NCI-H524 treated with DMSO at 0.1 percent for 48 hours (cell line): Measurements from ENCODE around the gene CPA1.

Source experiments
- DNase-seq: peaks from one replicate; lab custom pipeline; 2025; lab: John Stamatoyannopoulos, UW

Gene CPA1

DNA sequence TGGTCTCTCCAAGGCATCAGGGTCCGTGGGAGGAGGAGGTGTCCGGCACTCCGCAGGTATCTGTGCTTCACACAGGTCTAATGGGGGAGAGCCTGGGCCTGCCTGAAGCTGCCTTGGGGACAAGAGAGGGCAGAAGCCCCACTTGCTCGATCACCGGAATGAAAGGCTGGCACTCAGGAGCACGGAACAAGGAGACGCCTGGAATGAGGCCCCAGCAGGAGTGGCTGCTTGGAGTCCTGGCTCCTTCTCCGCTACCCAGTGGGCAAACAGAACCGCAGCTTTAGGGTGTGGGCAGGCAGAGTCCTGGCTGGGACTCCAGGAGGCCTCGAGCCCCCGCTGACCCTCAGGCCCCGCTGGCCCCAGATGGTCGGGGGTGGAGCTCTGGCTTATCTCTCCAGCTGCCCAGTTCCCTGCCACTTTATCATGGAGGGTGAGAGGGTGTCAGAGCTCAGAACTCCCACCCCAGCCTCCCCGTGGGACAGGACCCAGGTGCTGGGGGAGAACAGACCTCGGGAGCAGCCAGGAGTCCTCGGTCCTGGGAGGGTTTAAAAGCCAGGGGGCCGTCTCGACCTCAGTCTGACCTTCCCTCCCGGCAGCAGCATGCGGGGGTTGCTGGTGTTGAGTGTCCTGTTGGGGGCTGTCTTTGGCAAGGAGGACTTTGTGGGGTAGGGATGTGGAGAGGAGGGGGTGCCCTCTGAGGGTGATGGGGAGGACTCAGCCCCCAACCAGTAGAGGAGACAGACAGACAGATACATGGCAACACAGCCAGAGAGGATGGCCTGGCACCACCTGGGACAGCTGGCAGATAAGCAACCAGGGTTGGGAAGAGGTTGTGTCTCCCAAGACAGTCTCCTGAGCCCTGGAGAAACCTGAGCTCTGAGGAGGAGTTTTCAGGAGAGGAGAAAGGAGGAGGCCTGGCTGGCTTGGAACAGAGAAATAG, at the start of gene CPA1:
TSS of gene CPA1 (plus strand) at position 574 of the 940 bp plus-strand sequence. CDS start at position 601, 27 bp downstream.
- DNase-seq, result no peak

DNA sequence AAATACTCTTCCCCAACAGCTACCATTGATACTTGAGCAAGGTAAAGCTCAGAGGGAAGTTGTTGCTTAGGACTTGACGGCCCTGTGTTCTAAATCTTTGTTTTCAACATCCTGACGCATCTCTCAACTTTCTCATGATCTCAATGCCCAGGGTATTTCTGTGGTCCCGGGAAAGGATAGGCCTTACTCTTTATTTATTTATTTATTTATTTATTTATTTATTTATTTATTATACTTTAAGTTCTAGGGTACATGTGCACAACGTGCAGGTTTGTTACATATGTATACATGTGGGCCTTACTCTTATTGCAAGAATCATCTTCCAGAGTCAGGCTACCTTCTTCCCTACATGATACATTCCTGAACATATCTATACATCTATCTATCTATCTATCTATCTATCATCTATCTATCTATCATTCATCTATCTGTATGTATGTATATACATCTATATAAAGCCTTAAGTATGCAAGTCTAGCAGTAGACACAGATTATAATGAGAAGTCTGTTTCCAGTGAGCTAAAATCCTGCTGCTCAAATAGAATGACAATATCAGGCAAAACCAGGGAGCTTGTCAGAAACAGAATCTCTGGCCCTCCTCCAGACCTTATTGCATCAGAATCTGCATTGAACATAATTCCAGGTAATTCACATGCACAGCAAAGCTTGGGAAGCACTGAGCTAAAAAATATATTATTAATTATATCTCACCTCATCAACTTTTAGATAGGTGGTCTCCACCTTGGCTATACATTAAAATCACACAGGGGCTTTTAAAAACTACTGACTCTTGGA, 47.8 kb upstream of the CPA1 start:
- no peak for DNase-seq

- no peak for DNase-seq
These were observed 46.5 kb upstream of the CPA1 start for GRCh38 chr7:130333832-130334231.

DNA sequence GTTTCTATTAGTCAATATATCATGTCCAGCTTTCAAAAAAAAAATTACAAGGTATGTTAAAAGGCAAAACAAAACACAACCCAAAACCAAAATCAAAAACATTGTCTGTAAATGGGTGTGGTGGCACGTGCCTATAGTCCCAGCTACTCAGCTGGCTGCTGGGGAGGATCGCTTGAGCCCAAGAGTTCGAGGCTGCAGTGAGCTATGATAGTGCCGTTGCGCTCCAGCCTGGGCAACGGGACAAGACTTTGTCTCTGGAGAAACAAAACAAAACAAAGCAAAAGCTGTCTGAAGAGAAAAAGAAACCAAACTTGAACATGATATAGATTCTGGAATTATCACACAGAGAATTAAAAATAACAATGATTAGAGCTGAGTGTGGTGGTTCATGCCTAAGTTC, 46.0 kb upstream of the CPA1 start:
- DNase-seq, result no peak

- no peak for DNase-seq
These were observed 42.8 kb upstream of the CPA1 start for GRCh38 chr7:130337410-130337971.

DNA sequence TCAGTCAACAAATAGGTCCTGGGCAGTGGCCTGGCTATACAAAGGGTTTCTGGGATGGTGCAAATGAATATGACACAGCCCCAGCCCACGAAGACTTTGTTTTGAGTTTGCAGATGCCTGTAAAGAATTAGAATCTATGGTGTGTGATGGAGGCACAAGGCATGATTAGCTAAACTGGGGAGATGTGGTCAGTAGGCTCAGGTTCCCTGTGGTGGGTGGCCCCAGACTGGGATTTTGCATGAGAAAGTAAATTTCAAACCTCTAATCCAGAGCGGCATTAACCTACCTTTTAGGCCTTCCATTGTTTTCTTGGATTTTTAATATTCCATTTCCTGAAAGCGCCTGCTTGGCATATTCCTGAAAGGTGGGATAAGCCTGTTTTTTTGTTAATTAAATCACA, 42.1 kb upstream of the CPA1 start:
- no peak for DNase-seq

DNA sequence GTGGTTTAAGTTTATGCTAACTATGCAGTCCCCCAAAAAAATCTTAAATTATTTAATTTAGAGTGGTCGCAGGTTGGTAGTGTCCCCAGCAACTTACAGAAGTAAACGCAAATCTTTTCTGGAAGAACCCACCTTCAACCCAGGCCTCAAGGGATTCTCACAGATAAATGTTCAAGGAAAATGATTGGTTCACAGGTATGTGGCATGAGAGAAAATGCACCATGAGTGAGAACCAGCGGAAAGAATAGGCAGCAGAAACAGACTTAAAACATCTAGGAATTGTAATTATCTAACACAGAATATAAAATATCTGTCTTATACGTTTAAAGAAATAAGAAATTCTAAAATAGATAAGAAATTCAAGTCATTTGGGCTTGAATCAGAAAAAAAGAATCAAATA, 38.4 kb upstream of the CPA1 start:
- DNase-seq, result no peak

DNA sequence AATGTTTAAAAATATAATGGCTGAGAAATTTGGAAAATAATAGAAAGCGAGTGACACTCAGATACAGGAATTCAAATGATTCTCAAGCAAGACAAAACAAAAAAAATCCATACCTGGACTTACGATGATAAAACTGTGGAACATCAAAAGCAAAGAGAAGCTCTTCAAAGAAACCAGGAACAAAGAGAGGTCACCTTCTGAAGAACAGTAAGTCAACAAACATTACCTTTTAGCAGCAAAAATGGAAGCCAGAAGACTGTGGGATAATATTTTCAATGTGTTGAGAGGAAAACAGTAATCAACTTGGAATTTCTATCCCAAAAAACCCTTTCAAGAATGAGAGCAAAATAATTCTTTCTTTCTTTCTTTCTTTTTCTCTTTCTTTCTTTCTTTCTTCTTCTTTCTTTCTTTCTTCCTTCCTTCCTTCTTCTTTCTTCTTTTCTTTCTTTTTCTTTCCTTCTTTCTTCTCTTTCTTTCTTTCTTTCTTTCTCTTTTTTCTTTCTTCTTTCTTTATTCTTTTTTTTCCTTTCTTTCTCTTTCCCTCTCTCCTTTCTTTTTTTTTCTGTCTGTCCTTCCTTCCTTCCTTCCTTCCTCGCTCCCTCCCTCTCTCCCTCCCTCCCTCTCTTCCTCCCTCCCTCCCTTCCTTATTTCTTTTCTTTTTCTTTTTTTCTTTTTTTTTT, 37.5 kb upstream of the CPA1 start:
- no peak for DNase-seq

GRCh38 chr7:130344271-130344866, 35.9 kb upstream of the CPA1 start, which contains the start of gene CPA5:
Gene CPA5 (plus strand): TSS chr7:130344816. CDS start chr7:130346486, 1,670 bp downstream.
- DNase-seq, result no peak

DNA sequence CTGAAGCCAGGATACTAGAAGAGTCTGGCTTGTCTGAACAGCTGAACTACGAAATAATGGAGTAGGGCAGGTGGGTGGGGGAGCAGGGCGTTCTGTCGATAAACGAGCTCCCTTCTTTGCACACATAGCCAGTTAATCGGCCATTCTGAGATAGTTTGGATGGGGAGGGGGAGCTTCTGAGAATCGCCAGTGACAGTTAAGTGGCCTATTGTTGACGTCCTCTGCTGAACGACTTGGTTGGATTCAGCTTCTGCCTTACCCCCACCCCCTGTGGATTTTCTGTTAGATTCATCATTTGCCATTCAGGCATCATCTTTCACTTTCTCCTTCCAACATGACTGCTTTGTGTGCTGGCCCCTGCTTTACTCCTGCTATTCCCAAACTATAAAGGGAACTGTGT, 35.2 kb upstream of the CPA1 start:
- DNase-seq, result no peak

DNA sequence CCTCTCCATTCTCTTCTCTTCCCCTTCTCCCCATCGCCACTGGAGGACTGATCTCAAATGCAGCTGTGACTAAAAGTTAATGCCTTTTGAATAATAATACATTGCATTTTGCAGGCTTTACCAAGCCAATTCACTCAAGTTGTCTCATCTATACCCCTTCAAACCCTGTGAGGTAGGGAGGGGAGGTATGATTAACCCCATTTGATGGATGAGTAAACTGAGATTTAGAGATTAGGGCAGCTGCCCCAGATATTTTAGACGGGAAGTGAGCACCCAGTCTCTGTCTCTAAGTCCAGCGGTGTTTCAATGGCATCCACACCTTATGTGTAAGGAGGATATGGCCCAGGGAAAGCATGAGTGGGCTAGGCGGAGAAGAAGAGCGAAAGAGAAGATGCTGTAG, 34.6 kb upstream of the CPA1 start:
- no peak for DNase-seq

- DNase-seq, result no peak
These were observed 34.0 kb upstream of the CPA1 start for GRCh38 chr7:130346177-130346905.

DNA sequence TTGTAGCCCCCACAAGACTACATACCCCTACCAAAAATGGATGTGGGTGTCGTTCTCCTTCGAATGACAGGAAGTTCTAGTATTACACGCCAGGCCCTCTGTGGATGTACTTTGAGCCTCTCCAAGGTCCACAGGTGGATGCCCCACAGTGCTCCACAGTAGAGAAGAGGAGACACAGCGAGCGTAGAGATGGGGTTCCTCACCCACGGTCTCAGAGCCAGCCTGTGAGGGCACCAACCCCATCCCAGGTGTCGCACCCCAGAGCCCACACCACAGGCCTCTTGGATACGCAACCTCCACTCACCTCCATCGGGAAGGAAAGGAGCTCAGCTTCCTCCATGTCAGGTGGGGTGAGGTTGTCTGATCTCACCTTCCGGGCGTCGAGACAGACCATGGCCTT, 33.4 kb upstream of the CPA1 start:
- DNase-seq, result no peak

GRCh38 chr7:130349911-130350782, 30.1 kb upstream of the CPA1 start:
- no peak for DNase-seq

DNA sequence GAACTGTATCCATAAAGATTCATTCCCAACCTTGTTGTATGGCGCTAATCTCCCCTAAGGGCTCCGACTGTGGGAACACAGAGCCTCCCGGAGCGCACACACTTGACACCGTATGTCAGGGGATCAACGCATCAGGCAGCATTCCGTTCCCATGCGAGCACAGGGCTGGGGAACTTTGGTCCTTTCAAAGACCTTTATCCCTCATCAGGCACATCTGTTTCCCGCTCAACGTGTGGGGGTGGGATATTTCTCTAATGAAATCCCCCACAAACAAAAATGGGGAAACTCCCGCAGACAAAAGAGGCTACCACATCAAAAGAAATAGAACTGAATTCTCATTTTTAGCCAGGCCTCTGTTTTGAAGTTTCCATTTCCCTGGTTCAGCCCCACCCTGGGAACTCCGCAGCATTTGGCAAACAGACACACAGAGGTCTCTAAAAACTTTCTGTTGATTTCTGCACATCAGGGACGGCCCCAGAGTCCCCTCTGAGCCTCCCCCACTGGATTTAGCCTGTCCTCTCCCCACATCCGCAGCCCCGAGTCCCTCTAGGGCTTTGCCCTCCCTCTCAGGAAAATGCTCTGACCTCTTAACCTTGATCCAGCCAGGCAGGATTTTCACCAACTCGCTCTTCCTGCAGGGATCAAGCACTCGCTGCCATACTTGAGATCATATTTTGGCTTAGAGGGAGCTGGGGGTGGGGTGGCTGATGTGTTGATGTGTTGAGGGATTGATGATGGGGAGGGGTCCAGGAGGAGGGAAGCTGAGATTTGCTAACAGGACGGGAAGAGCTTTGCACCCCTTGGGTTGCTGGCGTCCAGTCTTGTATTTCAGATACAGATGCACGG, 29.1 kb upstream of the CPA1 start:
- DNase-seq, result peak; percentile 88

DNA sequence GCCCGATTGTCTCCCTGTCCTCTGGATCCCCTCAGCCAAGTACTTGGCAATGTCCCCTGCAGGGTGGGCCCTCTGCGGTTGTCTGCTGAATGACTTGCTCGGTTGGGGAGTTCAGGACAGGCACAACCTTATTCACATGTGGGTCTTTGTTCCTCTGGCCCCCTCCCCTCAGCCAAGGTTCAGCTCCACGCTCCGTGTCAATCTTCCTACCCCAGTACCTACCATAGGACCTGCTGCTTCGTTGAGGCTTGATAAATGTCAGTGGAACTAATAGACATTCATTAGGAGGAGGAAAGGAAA, 28.6 kb upstream of the CPA1 start:
- no peak for DNase-seq

DNA sequence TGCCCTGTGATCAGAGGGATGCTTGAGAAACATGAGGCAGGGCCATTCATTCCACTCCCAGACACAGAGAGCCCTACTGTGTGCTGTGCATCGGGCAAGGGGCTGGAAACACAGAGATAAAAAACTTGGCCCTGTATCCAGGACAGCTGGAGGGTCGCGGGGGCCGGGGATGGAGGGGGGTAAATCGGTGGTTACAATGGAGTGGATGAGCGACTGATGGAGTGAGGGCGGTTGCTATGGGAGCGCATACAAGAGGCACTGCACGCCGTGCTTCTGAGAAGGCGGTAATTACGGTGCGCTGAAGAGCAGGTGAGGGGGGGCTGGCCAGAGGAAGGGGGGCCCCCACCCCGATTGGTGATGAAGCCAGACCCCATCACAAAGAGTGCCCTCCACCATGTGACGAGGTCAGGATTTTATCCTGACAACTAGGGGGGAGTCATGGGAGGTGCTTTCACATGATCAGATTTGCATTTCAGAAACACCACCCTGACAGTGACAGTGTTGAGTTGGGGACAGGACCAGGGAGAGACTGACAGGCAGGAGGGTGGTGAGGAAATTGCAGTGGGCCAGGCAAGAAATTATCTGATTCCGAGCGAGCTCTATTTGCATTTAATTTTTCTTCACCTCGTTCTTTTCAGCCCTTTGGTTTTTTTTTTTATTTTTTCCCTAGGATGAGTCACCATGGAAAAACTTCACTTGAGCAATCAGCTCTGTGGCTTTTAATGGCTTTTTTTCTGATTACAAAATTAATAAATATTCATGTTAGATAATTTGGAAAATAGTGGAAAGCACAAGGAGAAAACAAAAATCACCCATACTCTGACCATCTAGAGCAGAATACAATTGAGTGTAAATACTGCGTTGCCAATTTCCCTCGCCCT, 27.9 kb upstream of the CPA1 start:
- peak; percentile 37 for DNase-seq

DNA sequence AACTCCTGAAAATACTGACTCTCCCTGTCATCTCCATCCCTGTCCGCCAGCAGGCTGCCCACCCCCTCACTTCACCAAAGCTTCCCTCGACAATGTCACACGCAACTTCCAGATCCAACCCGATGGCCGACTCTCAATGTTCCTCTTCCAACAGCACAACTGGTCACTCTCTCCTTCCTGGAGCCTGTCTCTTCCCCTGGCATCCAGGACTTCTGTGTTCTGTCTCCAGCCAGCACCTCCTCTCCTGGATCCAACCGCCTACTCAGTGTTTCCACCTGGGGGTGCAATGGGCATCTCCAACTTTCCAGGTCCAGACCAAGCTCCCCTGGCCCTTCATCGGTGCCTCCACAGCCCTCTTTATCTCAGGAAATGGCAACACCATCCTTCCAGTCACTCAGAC, 27.1 kb upstream of the CPA1 start:
- DNase-seq, result no peak
